Trophoblast cell (in vitro differentiated cells and primary cell): ENCODE results near the gene TXLNA.
"Not testable (repeated sequence)": the region's sequence is repeated elsewhere in the genome, so short reads cannot be mapped to it uniquely, and the experiment has no call there.

Experiments
- DNase-seq, 2 donors: peaks; one replicate each; pipeline ENCODE4 v3.0.0-alpha.2; 2016
- H2AFZ ChIP-seq: 2 replicates; pipeline ENCODE4 v1.6.1; 2013; ENCODE audit warnings: low read length, moderate library complexity, mild to moderate bottlenecking; ENCODE audit not compliant: insufficient read depth, poor library complexity
- H2AK5ac ChIP-seq: 2 replicates; pipeline ENCODE4 v1.6.1; 2013; ENCODE audit warnings: mild to moderate bottlenecking, low read length
- H2BK120ac ChIP-seq: 2 replicates; pipeline ENCODE4 v1.6.1; 2013; ENCODE audit warnings: low read length, mild to moderate bottlenecking, moderate library complexity; ENCODE audit not compliant: insufficient read depth, poor library complexity
- H2BK12ac ChIP-seq: 2 replicates; pipeline ENCODE4 v1.6.1; 2013; ENCODE audit warnings: mild to moderate bottlenecking, low read length, moderate library complexity
- H2BK5ac ChIP-seq: 2 replicates; pipeline ENCODE4 v1.6.1; 2013; ENCODE audit warnings: low read length, low read depth, moderate library complexity, mild to moderate bottlenecking; ENCODE audit not compliant: poor library complexity
- H3K14ac ChIP-seq: 2 replicates; pipeline ENCODE4 v1.6.1; 2013; ENCODE audit warnings: mild to moderate bottlenecking, low read length
- H3K18ac ChIP-seq: 2 replicates; pipeline ENCODE4 v1.6.1; 2013; ENCODE audit warnings: mild to moderate bottlenecking, low read length
- H3K23ac ChIP-seq: 2 replicates; pipeline ENCODE4 v1.6.1; 2013; ENCODE audit warnings: low read length
- H3K27ac ChIP-seq: 2 replicates; pipeline ENCODE4 v1.5.1; 2013; ENCODE audit warnings: low read depth, mild to moderate bottlenecking, inconsistent platforms, low read length, moderate library complexity
- H3K27me3 ChIP-seq: 2 replicates; pipeline ENCODE4 v1.6.1; 2013; ENCODE audit warnings: inconsistent platforms, mild to moderate bottlenecking, low read length, moderate library complexity; ENCODE audit not compliant: insufficient read depth
- H3K36me3 ChIP-seq, 2 experiments: 1 replicate in 1 of 2; 2 replicates in 1 of 2; pipeline ENCODE4 v1.6.1; 2013; ENCODE audit warnings: low read length in 2 of 2, mild to moderate bottlenecking in 2 of 2, moderate library complexity in 1 of 2; ENCODE audit not compliant: insufficient read depth in 2 of 2, control insufficient read depth in 1 of 2
- H3K4ac ChIP-seq: 2 replicates; pipeline ENCODE4 v1.6.1; 2013; ENCODE audit warnings: low read depth, mild to moderate bottlenecking, low read length, moderate library complexity
- H3K4me1 ChIP-seq, 2 experiments: 1 replicate in 1 of 2; 2 replicates in 1 of 2; pipeline ENCODE4 v1.6.1; 2013; ENCODE audit warnings: low read length in 2 of 2, mild to moderate bottlenecking in 2 of 2, moderate library complexity in 1 of 2; ENCODE audit not compliant: insufficient read depth in 2 of 2, control insufficient read depth in 1 of 2
- H3K4me2 ChIP-seq: 2 replicates; pipeline ENCODE4 v1.6.1; 2013; ENCODE audit warnings: inconsistent platforms, mild to moderate bottlenecking, low read length, moderate library complexity
- H3K4me3 ChIP-seq: 2 replicates; pipeline ENCODE4 v1.5.1; 2013; ENCODE audit warnings: mild to moderate bottlenecking, low read depth, low read length, inconsistent platforms
- H3K79me1 ChIP-seq: one replicate; pipeline ENCODE4 v1.6.1; 2013; ENCODE audit warnings: low read length
- H3K79me2 ChIP-seq: 2 replicates; pipeline ENCODE4 v1.6.1; 2013; ENCODE audit warnings: low read length, mild to moderate bottlenecking; ENCODE audit not compliant: control insufficient read depth, insufficient read depth, poor library complexity
- H3K9ac ChIP-seq: 2 replicates; pipeline ENCODE4 v1.6.1; 2013; ENCODE audit warnings: mild to moderate bottlenecking, low read length
- H3K9me3 ChIP-seq: 2 replicates; pipeline ENCODE4 v1.6.1; 2013; ENCODE audit warnings: low read depth, mild to moderate bottlenecking, control low read depth, inconsistent platforms, low read length; ENCODE audit not compliant: insufficient read depth
- H4K12ac ChIP-seq: 2 replicates; pipeline ENCODE4 v1.6.1; 2013; ENCODE audit warnings: low read depth, mild to moderate bottlenecking, low read length, moderate library complexity
- H4K8ac ChIP-seq: 2 replicates; pipeline ENCODE4 v1.6.1; 2013; ENCODE audit warnings: low read depth, mild to moderate bottlenecking, low read length, moderate library complexity
- H4K91ac ChIP-seq: one replicate; pipeline ENCODE4 v1.6.1; 2013; ENCODE audit warnings: low read depth, mild to moderate bottlenecking, low read length, moderate library complexity
- WGBS: extraction: QIAGEN DNeasy Blood & Tissue Kit; methylation state at CpG from one replicate; pipeline ENCODE4 v1.1.7; 2013; ENCODE audit warnings: missing lambda C conversion rate; ENCODE audit not compliant: insufficient read length, insufficient coverage; ENCODE audit errors: extremely low coverage; 5-methylcytosine and 5-hydroxymethylcytosine counted together

TXLNA gene

GRCh38 chr1:32165633-32166032 lies 13.8 kb upstream of the TXLNA start:
- H3K79me1 ChIP-seq, H2AK5ac ChIP-seq, H3K27me3 ChIP-seq, H2BK12ac ChIP-seq, H3K23ac ChIP-seq, H2BK120ac ChIP-seq, H3K18ac ChIP-seq, H3K4me2 ChIP-seq, H4K8ac ChIP-seq, H3K4me3 ChIP-seq, DNase-seq, H3K27ac ChIP-seq, H4K12ac ChIP-seq, H2AFZ ChIP-seq, H3K4ac ChIP-seq, H3K79me2 ChIP-seq, H3K14ac ChIP-seq, H3K9ac ChIP-seq, H3K9me3 ChIP-seq, H4K91ac ChIP-seq, H3K4me1 ChIP-seq, H2BK5ac ChIP-seq: not testable (repeated sequence)
- no CpG with 5 or more reads among the region's 10 CpGs for WGBS
- H3K36me3 ChIP-seq = peaks cover 39 to 58% of the 10 kb centered on the region in 2 experiments

GRCh38 chr1:32170991-32171390 lies 8.5 kb upstream of the TXLNA start:
- Histone ChIP-seq H3K27ac (no peak overlapping the region), H2BK12ac (no peak overlapping the region), H3K27me3 (no peaks in the 10 kb centered on the region), H4K8ac (no peak overlapping the region), H3K23ac (no peak overlapping the region), H2BK5ac (no peak overlapping the region), H3K18ac (no peak overlapping the region), H3K79me2 (no peaks in the 10 kb centered on the region), H3K4ac (no peak overlapping the region), H3K4me2 (no peak overlapping the region), H4K91ac (no peak overlapping the region), H4K12ac (no peak overlapping the region), H3K4me1 (peaks cover 0 to 5% of the 10 kb centered on the region in 2 experiments), H2AK5ac (no peak overlapping the region), H3K9me3 (no peaks in the 10 kb centered on the region), H2BK120ac (no peak overlapping the region), H2AFZ (no peak overlapping the region), H3K4me3 (no peak overlapping the region), H3K79me1 (no peaks in the 10 kb centered on the region), H3K36me3 (peaks cover 32 to 54% of the 10 kb centered on the region in 2 experiments), H3K14ac (no peak overlapping the region), H3K9ac (no peak overlapping the region)
- no peak for DNase-seq
- WGBS = no CpG with 5 or more reads among the region's 4 CpGs

- H3K23ac ChIP-seq = no peak overlapping the region
- H3K27ac ChIP-seq = no peak overlapping the region
- no peak overlapping the region for H2BK120ac ChIP-seq
- no peaks in the 10 kb centered on the region for H3K79me2 ChIP-seq
- no peak overlapping the region for H2BK12ac ChIP-seq
- no peak overlapping the region for H3K4me3 ChIP-seq
- no peaks in the 10 kb centered on the region for H3K27me3 ChIP-seq
- no peak overlapping the region for H2AFZ ChIP-seq
- no peak overlapping the region for H3K4ac ChIP-seq
- H4K91ac ChIP-seq = no peak overlapping the region
- H3K4me2 ChIP-seq = no peak overlapping the region
- H2BK5ac ChIP-seq = no peak overlapping the region
- H2AK5ac ChIP-seq = no peak overlapping the region
- H3K36me3 ChIP-seq = peaks cover 26 to 45% of the 10 kb centered on the region in 2 experiments
- peaks cover 0 to 5% of the 10 kb centered on the region in 2 experiments for H3K4me1 ChIP-seq
- no peaks in the 10 kb centered on the region for H3K9me3 ChIP-seq
- no peak overlapping the region for H4K12ac ChIP-seq
- H4K8ac ChIP-seq = no peak overlapping the region
- no peaks in the 10 kb centered on the region for H3K79me1 ChIP-seq
- H3K14ac ChIP-seq = no peak overlapping the region
- H3K9ac ChIP-seq = no peak overlapping the region
- H3K18ac ChIP-seq = no peak overlapping the region
- no peak for DNase-seq
- WGBS = no CpG with 5 or more reads among the region's 1 CpG
Observed at GRCh38 chr1:32172621-32173245, 6.7 kb upstream of the TXLNA start.

- Histone ChIP-seq H3K14ac (no peak overlapping the region), H3K27ac (peak overlapping the region; percentile 31), H3K36me3 (peaks cover 17 to 18% of the 10 kb centered on the region in 2 experiments), H2AFZ (peak overlapping the region; percentile 14), H2BK12ac (no peak overlapping the region), H3K4ac (no peak overlapping the region), H3K9me3 (no peaks in the 10 kb centered on the region), H3K79me2 (peaks cover 8% of the 10 kb centered on the region), H2BK5ac (no peak overlapping the region), H3K4me3 (no peak overlapping the region), H2AK5ac (no peak overlapping the region), H3K79me1 (peaks cover 9% of the 10 kb centered on the region), H3K18ac (no peak overlapping the region), H4K91ac (peak overlapping the region; percentile 64), H3K23ac (no peak overlapping the region), H3K4me2 (peak overlapping the region; percentile 90), H3K27me3 (no peaks in the 10 kb centered on the region), H2BK120ac (no peak overlapping the region), H3K4me1 (peaks cover 7 to 10% of the 10 kb centered on the region in 2 experiments), H4K8ac (peak overlapping the region; percentile 56), H4K12ac (peak overlapping the region; percentile 63), H3K9ac (no peak overlapping the region)
- DNase-seq = peak in 1 of 2 donors; percentile 19
- WGBS = no CpG with 5 or more reads among the region's 7 CpGs
Observed at GRCh38 chr1:32178380-32179192, 889 bp upstream of the TXLNA start.
